Embryonic facial prominence (tissue), 1 donor: ENCODE results near the gene CLVS2.

Experiments used
- DNase-seq: peaks from one replicate; pipeline ENCODE4 v3.0.0-alpha.2; 2016; ENCODE audit errors: extremely low spot score

The CLVS2 gene

DNA sequence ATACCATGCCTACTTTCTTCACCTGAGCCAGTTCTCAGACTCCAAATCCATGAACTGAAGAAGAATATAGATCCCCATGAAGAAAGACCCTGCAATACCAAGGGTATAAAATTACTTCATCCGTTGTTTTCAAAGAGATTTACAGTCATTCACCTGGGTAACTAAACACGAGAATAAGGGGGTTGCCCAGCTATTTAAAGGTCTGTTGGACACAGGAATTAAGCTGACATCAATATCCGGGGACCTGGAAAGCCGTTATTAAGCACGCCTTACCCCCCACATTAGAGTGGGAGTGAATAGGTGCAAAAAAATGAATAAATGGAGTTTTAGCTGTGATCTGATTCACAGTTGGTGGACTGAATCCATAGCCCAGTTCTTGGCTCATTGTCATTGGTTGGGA lies 28.9 kb downstream of the CLVS2 start:
- no peak for DNase-seq

- no peak for DNase-seq
Measured at GRCh38 chr6:123027408-123027807, 31.4 kb downstream of the CLVS2 start.

DNA sequence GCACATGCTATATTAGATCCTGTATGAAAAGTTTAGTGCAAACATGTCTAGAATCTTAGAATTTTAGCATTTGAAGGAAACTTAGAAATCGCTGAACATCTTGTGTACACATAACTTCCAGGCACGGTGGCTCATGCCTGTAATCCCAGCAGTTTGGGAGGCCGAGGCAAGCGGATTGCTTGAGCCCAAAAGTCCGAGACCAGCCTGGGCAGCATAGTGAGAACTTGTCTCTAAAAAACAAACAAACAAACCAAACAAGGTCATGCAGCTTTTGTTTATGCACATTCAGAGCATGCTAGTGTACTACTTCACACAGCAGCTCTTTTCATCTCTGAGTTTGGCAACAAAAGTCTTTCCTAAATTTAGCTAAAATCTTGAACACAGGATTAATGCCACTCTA lies 32.2 kb downstream of the CLVS2 start:
- no peak for DNase-seq

- no peak for DNase-seq
Measured at GRCh38 chr6:123030282-123030681, 34.2 kb downstream of the CLVS2 start.

- DNase-seq: no peak
Measured at GRCh38 chr6:123036648-123037047, 40.6 kb downstream of the CLVS2 start.

GRCh38 chr6:123039431-123039830 lies 43.4 kb downstream of the CLVS2 start:
- no peak for DNase-seq

GRCh38 chr6:123042401-123042800 lies 46.4 kb downstream of the CLVS2 start:
- no peak for DNase-seq

- DNase-seq: no peak
Measured at GRCh38 chr6:123044341-123044860, 48.4 kb downstream of the CLVS2 start.

DNA sequence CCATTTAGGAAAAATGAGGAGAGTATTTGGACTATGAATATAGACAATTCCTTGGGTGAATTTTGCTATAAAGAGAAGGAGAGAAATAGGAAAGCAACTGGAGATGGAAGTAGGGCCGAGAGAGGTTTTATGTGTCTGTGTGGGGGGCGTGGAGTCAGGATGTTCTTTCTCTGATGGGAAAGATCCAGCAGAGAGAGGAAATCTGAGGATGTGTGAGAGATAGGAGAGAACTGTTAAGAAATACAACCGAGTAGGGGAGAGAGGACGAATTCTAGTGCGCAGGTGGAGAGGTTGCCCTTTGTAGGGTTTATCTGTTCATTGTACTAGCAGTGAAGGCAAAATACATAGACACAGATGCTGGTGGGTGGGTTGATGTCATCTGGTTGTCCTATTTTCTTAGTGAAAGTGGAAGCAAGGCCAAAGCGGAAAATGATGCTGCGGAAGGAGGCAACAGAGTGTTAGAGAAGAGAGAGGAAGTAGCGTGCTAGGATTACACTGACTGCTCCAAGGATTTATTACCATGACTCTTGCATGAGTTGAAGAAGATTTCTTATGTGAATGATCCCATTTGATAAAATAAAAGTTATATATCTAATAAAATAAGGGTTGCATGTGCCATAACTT lies 57.7 kb downstream of the CLVS2 start:
- no peak for DNase-seq

- no peak for DNase-seq
Measured at GRCh38 chr6:123055256-123055655, 59.2 kb downstream of the CLVS2 start.

GRCh38 chr6:123062670-123063069 lies 66.6 kb downstream of the CLVS2 start:
- DNase-seq: no peak

DNA sequence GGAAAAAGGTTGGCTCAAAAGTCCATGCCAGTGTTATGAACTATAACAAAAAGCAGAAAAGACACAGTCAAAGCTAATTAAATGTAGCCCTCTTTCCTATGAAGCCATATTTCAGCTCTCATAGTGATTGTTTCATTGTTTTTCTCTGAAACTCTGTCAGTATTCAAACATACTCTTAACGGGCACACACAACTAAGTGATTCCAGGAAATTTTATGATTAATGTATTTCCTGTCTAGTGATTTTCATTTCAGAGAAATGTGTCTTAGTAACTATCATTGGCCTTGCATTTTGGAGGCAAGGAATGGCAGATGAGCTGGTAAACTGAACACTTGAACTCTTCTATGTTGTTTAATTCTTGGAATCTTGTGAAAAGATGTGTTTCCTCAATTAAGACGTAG lies 68.0 kb downstream of the CLVS2 start:
- DNase-seq: no peak

- no peak for DNase-seq
Measured at GRCh38 chr6:123074616-123075015, 78.6 kb downstream of the CLVS2 start.

GRCh38 chr6:123085403-123085802 lies 89.4 kb downstream of the CLVS2 start:
- no peak for DNase-seq

DNA sequence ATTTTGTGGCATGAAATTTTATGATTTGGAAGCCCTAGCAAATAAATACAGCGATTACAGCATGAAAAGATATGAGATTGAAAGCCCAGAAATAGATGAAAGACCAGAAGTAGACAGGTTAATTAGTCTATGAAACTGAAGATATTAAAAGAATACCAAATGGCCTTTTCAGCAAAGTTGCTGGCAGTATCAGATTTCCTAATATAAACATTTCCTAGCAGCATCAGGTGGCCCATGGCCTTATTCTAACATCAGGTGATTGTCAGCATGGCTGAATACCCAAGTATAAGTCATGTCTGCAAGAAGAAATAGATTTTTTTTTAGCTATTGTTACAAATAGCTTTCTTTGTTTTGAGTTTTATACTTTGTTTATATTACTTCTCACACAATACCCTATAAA lies 93.2 kb downstream of the CLVS2 start:
- no peak for DNase-seq

DNA sequence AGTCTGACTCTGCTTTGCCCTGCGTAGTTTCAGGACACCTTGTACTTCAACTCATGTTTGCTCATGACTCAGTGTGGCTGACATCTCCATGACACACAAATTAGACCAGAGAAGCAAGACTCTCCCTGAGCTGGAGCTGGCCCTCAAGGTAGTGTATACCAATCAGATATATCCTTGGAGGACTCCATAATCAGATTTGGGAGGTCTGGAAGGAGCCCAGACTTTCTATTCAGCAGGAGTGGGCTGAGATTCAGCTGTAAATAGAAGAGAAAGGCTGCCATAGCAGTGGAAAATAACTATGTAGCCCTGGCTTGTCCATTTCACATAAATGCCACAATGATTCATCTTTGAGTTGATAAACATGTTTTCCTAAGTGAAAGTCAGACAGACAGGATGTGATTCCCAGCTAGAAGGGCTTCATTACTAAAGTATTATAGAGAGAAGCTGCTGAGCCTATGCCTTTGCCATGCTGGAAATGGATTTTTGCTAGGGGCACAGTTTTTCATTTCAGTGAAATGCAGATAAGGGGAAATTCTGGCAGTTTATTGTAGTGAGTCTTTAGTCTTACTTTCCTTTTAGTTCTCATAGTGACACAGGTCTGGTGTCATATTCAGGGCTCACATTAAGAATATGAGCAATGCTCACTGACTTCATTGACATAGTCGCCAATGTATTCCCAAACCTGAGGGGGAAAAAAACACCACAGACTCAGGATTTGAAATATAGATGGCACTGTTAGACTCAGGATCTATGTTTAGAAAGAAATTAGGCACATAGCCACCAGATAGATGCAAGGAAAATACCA lies 95.3 kb downstream of the CLVS2 start:
- no peak for DNase-seq

DNA sequence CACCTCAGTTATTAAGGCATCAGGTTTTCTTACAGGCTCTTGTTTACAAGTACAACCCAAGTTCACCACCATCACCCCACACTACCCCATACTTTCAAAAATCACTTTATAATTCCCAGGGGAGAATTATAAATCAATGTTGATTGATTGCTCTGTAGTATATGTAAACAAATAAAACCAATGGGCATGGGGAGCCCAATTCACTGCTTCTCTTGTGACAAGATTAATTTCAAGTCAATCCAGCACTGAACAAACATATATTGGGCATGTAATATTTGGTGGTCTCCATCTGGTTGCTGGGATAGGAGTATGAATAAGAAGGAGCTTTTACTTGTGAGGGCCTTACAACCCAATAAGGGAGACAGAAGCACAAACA lies 95.8 kb downstream of the CLVS2 start:
- DNase-seq: no peak

GRCh38 chr6:123094795-123095194 lies 98.8 kb downstream of the CLVS2 start:
- DNase-seq: no peak

GRCh38 chr6:123105561-123105960 lies 109.5 kb downstream of the CLVS2 start:
- no peak for DNase-seq

- DNase-seq: no peak
Measured at GRCh38 chr6:123116370-123116769, 120.3 kb downstream of the CLVS2 start.

DNA sequence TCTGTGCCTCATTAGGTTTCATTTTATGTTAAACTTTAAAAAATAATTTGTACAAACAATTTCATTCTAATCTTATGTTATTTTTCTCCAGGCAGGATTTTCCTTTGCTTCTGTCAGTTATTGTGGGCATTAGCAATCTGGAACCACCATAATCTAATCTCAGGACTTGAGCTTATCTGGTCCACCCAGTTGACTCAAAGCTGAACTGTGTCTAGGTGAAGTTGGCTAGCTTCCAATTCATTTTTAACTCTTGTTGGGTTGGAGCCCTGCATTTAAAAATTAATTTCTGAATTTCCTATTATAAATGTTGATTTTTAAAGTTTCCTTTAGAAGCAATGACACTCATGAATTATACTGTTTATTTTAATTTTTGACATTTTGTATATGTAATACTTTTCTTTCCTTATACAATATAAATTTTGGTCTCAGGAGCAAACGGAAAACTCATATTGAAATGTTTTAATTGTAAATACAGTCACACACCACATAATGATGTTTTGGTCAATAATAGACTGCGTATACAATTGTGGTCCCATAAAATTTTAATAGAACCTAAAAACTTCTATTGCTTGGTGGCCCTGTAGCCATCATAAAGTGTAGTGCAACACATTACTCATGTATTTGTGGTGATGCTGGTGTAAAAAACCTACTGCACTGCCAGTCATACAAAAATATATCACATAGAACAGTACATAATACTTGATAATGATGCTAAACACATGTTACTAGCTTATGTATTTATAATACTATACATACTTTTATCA lies 121.3 kb downstream of the CLVS2 start:
- DNase-seq: no peak

- DNase-seq: no peak
Measured at GRCh38 chr6:123118811-123119210, 122.8 kb downstream of the CLVS2 start.
